ENCODE results near the gene RARG.

Gene RARG

DNA sequence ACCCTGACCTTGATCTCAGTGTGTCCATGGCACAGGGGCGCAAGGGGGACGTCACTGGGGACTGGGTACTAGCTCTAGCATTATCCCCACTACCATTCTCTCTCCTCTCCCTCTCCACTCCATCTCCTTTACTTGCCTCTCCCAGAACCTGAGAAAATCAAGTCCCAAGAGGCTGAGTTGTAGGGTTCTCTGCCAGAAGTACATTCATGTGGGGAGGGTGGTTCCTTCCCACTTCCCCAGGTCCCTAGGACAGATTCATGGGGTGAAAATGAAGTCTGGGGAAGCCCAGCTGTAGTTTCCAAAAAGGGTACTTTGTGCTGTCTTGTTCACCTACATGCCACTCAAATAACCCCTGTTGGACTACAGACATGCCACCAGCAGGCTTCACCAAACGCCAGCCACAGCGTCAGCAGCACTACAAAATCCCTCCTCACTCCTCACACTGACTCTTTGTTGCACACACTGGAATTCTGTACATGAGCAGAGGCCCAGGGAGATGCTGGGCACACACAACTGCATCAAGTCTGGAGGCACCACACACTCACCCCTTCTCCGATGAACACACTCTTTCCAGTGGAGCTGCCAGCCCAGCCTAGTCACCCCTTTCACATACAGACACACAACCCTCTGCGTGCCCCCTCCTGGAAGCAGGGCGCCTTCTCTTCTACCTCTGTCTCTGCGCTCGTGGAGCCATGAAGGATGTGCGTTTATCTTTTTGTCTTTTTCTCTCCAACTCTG lies 6.9 kb downstream of the RARG start:
- no peak for ATAC-seq (replicated peaks)
- DNase-seq = no peak
- Mint-ChIP-seq H3K27ac (peak overlapping the region; percentile 84 to 89), H3K4me1 (ENCODE audit: low read depth in 2 of 2) (peaks cover 42 to 51% of the 10 kb centered on the region in 2 donors), H3K9me3 (no peaks in the 10 kb centered on the region), H3K27me3 (no peaks in the 10 kb centered on the region), H3K36me3 (ENCODE audit: insufficient read depth) (peaks cover 13% of the 10 kb centered on the region), H3K4me3 (peak overlapping the region; percentile 32 to 94)

GRCh38 chr12:53224061-53224896 lies 7.7 kb downstream of the RARG start:
- H3K4me3 Mint-ChIP-seq = peak overlapping the region; percentile 94 to 100
- H3K27ac Mint-ChIP-seq = peak overlapping the region; percentile 84 to 89
- H3K4me1 Mint-ChIP-seq (ENCODE audit: low read depth in 2 of 2) = peaks cover 40 to 48% of the 10 kb centered on the region in 2 donors
- DNase-seq (no peak), ATAC-seq (replicated peaks) (no peak)
- H3K9me3 Mint-ChIP-seq = no peaks in the 10 kb centered on the region
- H3K36me3 Mint-ChIP-seq (ENCODE audit: insufficient read depth) = peaks cover 18% of the 10 kb centered on the region
- H3K27me3 Mint-ChIP-seq = no peaks in the 10 kb centered on the region

GRCh38 chr12:53223389-53224060 lies 8.5 kb downstream of the RARG start:
- Mint-ChIP-seq H3K4me1 (ENCODE audit: low read depth in 2 of 2) (peaks cover 46 to 50% of the 10 kb centered on the region in 2 donors), H3K27ac (peak overlapping the region; percentile 84 to 89), H3K36me3 (ENCODE audit: insufficient read depth) (peaks cover 23% of the 10 kb centered on the region), H3K4me3 (peak overlapping the region; percentile 94 to 100), H3K27me3 (no peaks in the 10 kb centered on the region), H3K9me3 (no peaks in the 10 kb centered on the region)
- ATAC-seq (replicated peaks) = no peak
- no peak for DNase-seq

- peak overlapping the region; percentile 87 to 89 for H3K27ac Mint-ChIP-seq
- DNase-seq = no peak
- peaks cover 53 to 54% of the 10 kb centered on the region in 2 donors for H3K4me1 Mint-ChIP-seq (ENCODE audit: low read depth in 2 of 2)
- peak overlapping the region; percentile 94 to 100 for H3K4me3 Mint-ChIP-seq
- H3K27me3 Mint-ChIP-seq = no peaks in the 10 kb centered on the region
- ATAC-seq (replicated peaks) = no peak
- H3K36me3 Mint-ChIP-seq (ENCODE audit: insufficient read depth) = peaks cover 27% of the 10 kb centered on the region
- no peaks in the 10 kb centered on the region for H3K9me3 Mint-ChIP-seq
Measured at GRCh38 chr12:53222806-53223261, 9.2 kb downstream of the RARG start.

DNA sequence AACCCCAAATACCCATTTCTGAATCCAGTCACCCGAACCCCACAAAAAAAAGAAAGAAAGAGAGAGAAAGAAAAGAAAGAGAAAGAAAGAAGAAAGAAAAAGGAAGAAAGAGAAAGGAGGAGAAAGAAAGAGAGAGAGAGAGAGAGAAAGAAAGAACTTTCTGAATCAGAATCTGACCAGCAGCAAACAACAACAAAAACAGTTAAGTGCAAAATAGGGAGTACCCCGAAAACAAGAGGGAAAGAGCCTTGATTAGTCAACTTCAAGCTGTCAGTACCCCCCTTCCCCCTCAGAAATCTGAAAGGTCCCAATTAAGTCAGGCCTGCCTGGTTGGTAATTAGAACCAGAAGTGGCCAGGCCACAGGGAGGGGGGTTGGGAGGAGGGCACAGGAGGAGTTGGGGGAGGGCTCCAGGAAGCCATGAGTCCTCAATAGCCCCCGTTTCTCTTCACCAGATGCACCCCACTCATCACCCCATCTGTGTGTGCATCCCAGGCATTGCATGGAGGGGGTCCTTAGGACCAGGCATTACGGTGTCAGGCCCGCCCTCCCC lies 9.8 kb downstream of the RARG start:
- H3K36me3 Mint-ChIP-seq (ENCODE audit: insufficient read depth) = peaks cover 31% of the 10 kb centered on the region
- H3K27ac Mint-ChIP-seq = peak overlapping the region; percentile 87 to 89
- no peak for ATAC-seq (replicated peaks)
- H3K27me3 Mint-ChIP-seq = no peaks in the 10 kb centered on the region
- no peaks in the 10 kb centered on the region for H3K9me3 Mint-ChIP-seq
- peaks cover 59% of the 10 kb centered on the region in 2 donors for H3K4me1 Mint-ChIP-seq (ENCODE audit: low read depth in 2 of 2)
- DNase-seq = no peak
- peak overlapping the region; percentile 94 to 100 for H3K4me3 Mint-ChIP-seq

DNA sequence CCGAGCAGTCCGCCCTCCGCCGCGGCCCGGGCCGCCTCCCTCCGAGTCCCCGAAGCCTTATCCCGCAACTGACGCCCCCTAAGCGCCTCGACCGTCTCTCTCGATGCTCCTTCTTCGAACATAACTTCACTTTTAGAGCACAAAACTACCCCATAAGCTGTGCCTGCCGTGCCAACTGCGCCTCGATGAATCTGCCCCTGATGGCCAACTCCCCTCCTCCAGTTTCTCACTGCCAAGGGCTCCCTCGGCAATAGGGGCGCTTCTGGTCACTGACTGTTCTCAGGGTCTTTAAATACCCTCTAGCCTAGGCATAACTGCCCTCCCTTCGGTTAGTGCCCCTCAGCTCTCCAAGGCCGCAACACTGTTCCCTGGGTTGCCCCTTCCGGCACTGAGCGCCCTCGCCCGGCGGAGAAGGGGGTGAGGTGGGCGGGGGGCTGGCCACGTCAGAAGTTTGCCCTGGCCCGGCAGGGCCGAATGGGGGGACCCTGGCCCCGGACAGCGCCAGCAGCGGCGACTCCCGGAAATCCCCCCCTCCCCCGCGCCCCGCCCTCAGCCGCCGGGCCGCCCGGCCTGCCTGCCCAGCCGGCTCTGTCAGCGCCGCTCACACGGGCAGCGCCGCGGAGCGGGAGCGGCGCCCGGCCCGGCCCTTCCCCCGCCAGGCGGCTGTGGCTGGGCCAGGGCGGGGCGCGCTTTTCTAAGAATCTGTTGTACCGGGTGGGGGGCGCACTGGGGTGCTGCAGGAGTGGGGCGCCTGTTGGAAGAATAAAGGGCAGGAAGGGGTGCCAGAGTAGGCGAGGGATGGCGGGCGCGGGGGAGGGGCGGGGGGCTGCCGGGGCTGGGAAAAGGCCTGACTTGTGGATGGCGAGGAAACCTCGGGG lies 10.6 kb downstream of the RARG start:
- Mint-ChIP-seq H3K4me1 (ENCODE audit: low read depth in 2 of 2) (peaks cover 61 to 62% of the 10 kb centered on the region in 2 donors), H3K36me3 (ENCODE audit: insufficient read depth) (peaks cover 25% of the 10 kb centered on the region), H3K27me3 (no peaks in the 10 kb centered on the region), H3K4me3 (peak overlapping the region; percentile 94 to 100), H3K9me3 (no peaks in the 10 kb centered on the region), H3K27ac (peak overlapping the region; percentile 87 to 89)
- ATAC-seq (replicated peaks) (peak; percentile 14), DNase-seq (peak in 1 of 3 experiments; percentile 58)

GRCh38 chr12:53220694-53221202 lies 11.3 kb downstream of the RARG start:
- no peaks in the 10 kb centered on the region for H3K9me3 Mint-ChIP-seq
- peaks cover 25% of the 10 kb centered on the region for H3K36me3 Mint-ChIP-seq (ENCODE audit: insufficient read depth)
- peak overlapping the region; percentile 94 to 100 for H3K4me3 Mint-ChIP-seq
- H3K4me1 Mint-ChIP-seq (ENCODE audit: low read depth in 2 of 2) = peaks cover 67 to 68% of the 10 kb centered on the region in 2 donors
- DNase-seq (peak; percentile 60 to 71 (median 68)), ATAC-seq (replicated peaks) (peak; percentile 64)
- H3K27ac Mint-ChIP-seq = peak overlapping the region; percentile 85 to 87
- no peaks in the 10 kb centered on the region for H3K27me3 Mint-ChIP-seq

- peak overlapping the region; percentile 94 to 100 for H3K4me3 Mint-ChIP-seq
- peaks cover 67% of the 10 kb centered on the region in 2 donors for H3K4me1 Mint-ChIP-seq (ENCODE audit: low read depth in 2 of 2)
- peaks cover 29% of the 10 kb centered on the region for H3K36me3 Mint-ChIP-seq (ENCODE audit: insufficient read depth)
- ATAC-seq (replicated peaks) (peak; percentile 60), DNase-seq (peak; percentile 70 to 74 (median 72))
- H3K27me3 Mint-ChIP-seq = no peaks in the 10 kb centered on the region
- no peaks in the 10 kb centered on the region for H3K9me3 Mint-ChIP-seq
- H3K27ac Mint-ChIP-seq = peak overlapping the region; percentile 85 to 87
Measured at GRCh38 chr12:53219956-53220693, 11.9 kb downstream of the RARG start.

DNA sequence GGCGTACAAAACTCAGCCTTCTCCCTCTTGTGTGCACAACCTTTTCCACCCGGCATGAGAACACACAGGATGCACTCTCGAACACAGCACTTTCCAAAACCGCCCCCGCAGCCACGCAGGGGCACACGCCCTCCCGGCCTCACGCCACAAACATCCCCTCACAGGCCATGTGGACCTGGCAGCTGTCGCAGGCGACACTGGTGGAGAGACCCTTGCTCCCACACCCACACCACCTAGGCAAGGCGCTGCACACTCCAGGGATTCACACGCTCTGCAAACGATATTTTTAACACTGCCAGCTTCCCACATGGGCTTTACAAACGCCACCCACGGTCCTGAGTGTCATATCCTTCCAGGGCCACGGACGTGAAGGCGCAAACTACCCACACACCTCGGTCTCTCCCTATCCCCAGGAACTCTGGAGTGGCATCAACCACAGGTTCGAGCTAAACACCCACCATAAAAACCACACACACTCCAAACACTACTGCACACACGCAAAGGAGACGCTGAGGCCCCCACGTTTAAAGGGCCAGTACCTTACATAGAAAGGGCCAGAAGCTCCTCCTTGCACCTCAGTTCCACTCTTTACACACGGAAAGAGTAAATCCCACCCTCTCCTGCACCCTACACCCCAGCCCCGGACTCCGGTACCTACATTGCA lies 12.6 kb downstream of the RARG start:
- no peaks in the 10 kb centered on the region for H3K9me3 Mint-ChIP-seq
- H3K4me3 Mint-ChIP-seq = peak overlapping the region; percentile 94 to 100
- ATAC-seq (replicated peaks) = peak; percentile 10
- peaks cover 62 to 66% of the 10 kb centered on the region in 2 donors for H3K4me1 Mint-ChIP-seq (ENCODE audit: low read depth in 2 of 2)
- H3K27ac Mint-ChIP-seq = peak overlapping the region; percentile 80 to 85
- peaks cover 36% of the 10 kb centered on the region for H3K36me3 Mint-ChIP-seq (ENCODE audit: insufficient read depth)
- DNase-seq = no peak
- no peaks in the 10 kb centered on the region for H3K27me3 Mint-ChIP-seq

GRCh38 chr12:53218551-53219291 lies 13.3 kb downstream of the RARG start:
- Mint-ChIP-seq H3K27ac (peak overlapping the region; percentile 80 to 91), H3K36me3 (ENCODE audit: insufficient read depth) (peaks cover 43% of the 10 kb centered on the region), H3K27me3 (no peaks in the 10 kb centered on the region), H3K4me3 (peak overlapping the region; percentile 94 to 100), H3K4me1 (ENCODE audit: low read depth in 2 of 2) (peaks cover 58 to 65% of the 10 kb centered on the region in 2 donors), H3K9me3 (no peaks in the 10 kb centered on the region)
- ATAC-seq (replicated peaks) (no peak), DNase-seq (no peak)

- ATAC-seq (replicated peaks) (no peak), DNase-seq (no peak)
- Mint-ChIP-seq H3K27ac (peak overlapping the region; percentile 31 to 91), H3K36me3 (ENCODE audit: insufficient read depth) (peaks cover 50% of the 10 kb centered on the region), H3K27me3 (no peaks in the 10 kb centered on the region), H3K4me1 (ENCODE audit: low read depth in 2 of 2) (peaks cover 63 to 67% of the 10 kb centered on the region in 2 donors), H3K4me3 (peak overlapping the region; percentile 94 to 100), H3K9me3 (no peaks in the 10 kb centered on the region)
Measured at GRCh38 chr12:53217931-53218307, 14.1 kb downstream of the RARG start.

All from effector memory CD8-positive, alpha-beta T cell (primary cell).